HG03025 (cell line): ENCODE data around the gene DCDC2B.

Experiments used
- ATAC-seq: cut with Tn5 transposase; IDR thresholded peaks from one replicate; pipeline ENCODE4 v1.9.1; 2021; ENCODE audit warnings: mild to moderate bottlenecking, moderate library complexity; ENCODE audit not compliant: unreplicated experiment, low FRiP score

Gene DCDC2B

GRCh38 chr1:32195972-32196823 lies 12.7 kb upstream of the DCDC2B start:
- no peak for ATAC-seq

- ATAC-seq: no peak
These were observed 11.8 kb upstream of the DCDC2B start for GRCh38 chr1:32197074-32197473.

- no peak for ATAC-seq
These were observed 11.1 kb upstream of the DCDC2B start for GRCh38 chr1:32197837-32198236.

- ATAC-seq: no peak
These were observed 10.4 kb upstream of the DCDC2B start for GRCh38 chr1:32198237-32199042.

- ATAC-seq: no peak
These were observed 9.7 kb upstream of the DCDC2B start for GRCh38 chr1:32199043-32199716.

- no peak for ATAC-seq
These were observed 9.2 kb upstream of the DCDC2B start for GRCh38 chr1:32199717-32200072.

- ATAC-seq: no peak
These were observed 8.5 kb upstream of the DCDC2B start, which contains the start of gene CCDC28B for GRCh38 chr1:32200226-32201010. Gene CCDC28B (plus strand): TSS chr1:32200595. CDS start chr1:32201936, 1,341 bp downstream.

GRCh38 chr1:32201011-32201855 lies 7.7 kb upstream of the DCDC2B start:
- ATAC-seq: no peak

- ATAC-seq: no peak
These were observed 3.9 kb upstream of the DCDC2B start for GRCh38 chr1:32204943-32205361.

GRCh38 chr1:32205401-32206370 lies 3.2 kb upstream of the DCDC2B start, which contains the start of gene IQCC:
Gene IQCC (plus strand): TSS chr1:32205671. CDS start chr1:32205682, 11 bp downstream.
- ATAC-seq: no peak

GRCh38 chr1:32208469-32208868 lies 420 bp upstream of the DCDC2B start:
- ATAC-seq: no peak

- no peak for ATAC-seq
These were observed 7.0 kb downstream of the DCDC2B start for GRCh38 chr1:32215629-32216480.

- ATAC-seq: no peak
These were observed 7.7 kb downstream of the DCDC2B start for GRCh38 chr1:32216566-32216965.

GRCh38 chr1:32219022-32219421 lies 10.1 kb downstream of the DCDC2B start:
- ATAC-seq: no peak

- ATAC-seq: no peak
These were observed 12.1 kb downstream of the DCDC2B start for GRCh38 chr1:32220746-32221580.

- ATAC-seq: no peak
These were observed 12.7 kb downstream of the DCDC2B start for GRCh38 chr1:32221581-32221979.
